ENCODE data around the gene MRPS22. TPM values are rescaled to one million over a fixed set of nuclear protein-coding genes. Genes with fewer than 3 reads are reported as not detected.

MRPS22 gene
- total and polyA plus RNA-seq, 9 of the 15 experiments (the other 6 are each of a cell fraction or from before 2014, with no cell fraction given): 148 to 397 (median 229) TPM

- TF ChIP-seq DPF2 (IDR thresholded peaks at IDR 0.05) (peak; percentile 82), RCOR1 (IDR thresholded peaks at IDR 0.05; ENCODE audit: borderline replicate concordance in 1 of 2, low read depth in 2 of 2, low read length in 2 of 2) (0 out of 4 replicates have a peak, but pooled peaks of 1 of the 2 experiments have one; percentile 12), CBX1 (IDR thresholded peaks at IDR 0.05; ENCODE audit: low read depth) (0 out of 2 replicates have a peak, but pooled peaks have one; percentile 54), BCOR (IDR thresholded peaks at IDR 0.05) (peak; percentile 48), TEAD4 (IDR thresholded peaks at IDR 0.05; ENCODE audit: low read length) (peak; percentile 47; the same call in 1 of the 2 replicates), TEAD4 (CRISPR knock-in tag; IDR thresholded peaks at IDR 0.05; ENCODE audit: borderline replicate concordance) (no peak), XRCC3 (IDR thresholded peaks at IDR 0.05) (peak; percentile 65; the same call in 1 of the 2 replicates), MLLT1 (IDR thresholded peaks at IDR 0.05) (no peak), MAFG (tag; conservative IDR thresholded peaks at IDR 0.05) (no peak), FOXA3 (CRISPR knock-in tag; conservative IDR thresholded peaks at IDR 0.05 in 1 of 2, IDR thresholded peaks at IDR 0.05 in 1 of 2) (peak; percentile 93 to 97; a peak in 3 of 4 replicates), CBFA2T2 (conservative IDR thresholded peaks at IDR 0.05) (peak; percentile 52), MCM7 (IDR thresholded peaks at IDR 0.05) (no peak), STAT5B (CRISPR knock-in tag; IDR thresholded peaks at IDR 0.05) (no peak), ZNF695 (CRISPR knock-in tag; IDR thresholded peaks at IDR 0.05) (no peak)
Observed at GRCh38 chr3:139306078-139306477, 37.7 kb upstream of the MRPS22 start (continued).
